ENCODE data around the gene TMEM151A.
"Not testable (repeated sequence)": the region's sequence is repeated elsewhere in the genome, so short reads cannot be mapped to it uniquely, and the experiment has no call there.

Gene TMEM151A

DNA sequence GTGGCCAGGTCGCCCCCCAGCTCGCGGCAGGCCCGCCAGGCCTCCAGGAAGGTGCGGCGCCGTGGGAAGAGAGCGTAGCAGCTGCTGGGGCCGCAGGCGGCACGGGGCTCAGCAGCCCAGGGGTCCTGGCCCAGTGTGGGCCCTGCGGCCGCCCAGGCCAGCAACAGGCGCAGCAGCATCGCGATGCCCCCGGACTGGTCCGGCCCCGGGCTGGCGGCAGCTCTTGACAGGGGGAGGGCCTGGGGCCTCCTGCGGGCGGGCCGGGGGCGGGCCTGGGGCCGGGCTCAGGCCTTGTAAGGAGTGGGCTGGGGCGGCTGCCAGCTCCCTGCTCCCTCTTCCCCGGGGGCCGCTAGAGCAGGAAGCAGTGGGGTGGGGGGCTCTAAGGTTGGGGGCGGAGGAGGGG lies 25.2 kb downstream of the TMEM151A start, which contains the start of gene CD248:
CD248 (minus strand) TSS at position 196 of the 403 bp plus-strand sequence; CDS start at position 179, 17 bp downstream.
- H3K4me3 ChIP-seq (ENCODE audit: low read length): peak within 1 kb of the TSS; percentile 50
- peaks cover 16% of the 10 kb centered on the region for H3K4me1 ChIP-seq (ENCODE audit: control insufficient read depth, insufficient read depth, low read length)
- H3K27me3 ChIP-seq (ENCODE audit: control insufficient read depth, insufficient read depth, low read length): no peaks in the 10 kb centered on the region
- peak within 1 kb of the TSS; percentile 94 for H3K27ac ChIP-seq (ENCODE audit: low read depth, low read length)
- no peaks in the 10 kb centered on the region for H3K36me3 ChIP-seq (ENCODE audit: control insufficient read depth, insufficient read depth, low read length)
- H3K9ac ChIP-seq (ENCODE audit: low read length): peak within 1 kb of the TSS; percentile 40

DNA sequence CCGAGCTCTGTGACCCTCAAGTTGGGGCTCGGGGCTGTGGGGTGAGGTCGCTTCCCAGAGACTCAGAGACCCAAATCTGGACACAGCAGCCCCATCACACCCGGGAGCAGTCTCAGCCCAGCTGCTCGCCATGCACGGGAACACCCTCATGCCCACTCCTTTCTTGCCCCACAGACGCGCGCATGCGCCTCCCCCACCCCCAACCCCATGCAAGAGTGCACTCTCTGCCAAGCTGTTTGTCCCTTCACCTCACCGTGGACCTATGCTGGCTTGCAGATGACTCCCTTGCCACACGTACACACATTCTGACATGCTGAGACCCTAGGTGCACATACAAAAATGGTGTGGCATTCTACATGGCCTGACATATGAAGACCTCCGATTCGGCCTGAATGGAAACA lies 25.6 kb downstream of the TMEM151A start:
- H3K9ac ChIP-seq (ENCODE audit: low read length): peak overlapping the region; percentile 40
- H3K4me3 ChIP-seq (ENCODE audit: low read length): peak overlapping the region; percentile 50
- peaks cover 16% of the 10 kb centered on the region for H3K4me1 ChIP-seq (ENCODE audit: control insufficient read depth, insufficient read depth, low read length)

DNA sequence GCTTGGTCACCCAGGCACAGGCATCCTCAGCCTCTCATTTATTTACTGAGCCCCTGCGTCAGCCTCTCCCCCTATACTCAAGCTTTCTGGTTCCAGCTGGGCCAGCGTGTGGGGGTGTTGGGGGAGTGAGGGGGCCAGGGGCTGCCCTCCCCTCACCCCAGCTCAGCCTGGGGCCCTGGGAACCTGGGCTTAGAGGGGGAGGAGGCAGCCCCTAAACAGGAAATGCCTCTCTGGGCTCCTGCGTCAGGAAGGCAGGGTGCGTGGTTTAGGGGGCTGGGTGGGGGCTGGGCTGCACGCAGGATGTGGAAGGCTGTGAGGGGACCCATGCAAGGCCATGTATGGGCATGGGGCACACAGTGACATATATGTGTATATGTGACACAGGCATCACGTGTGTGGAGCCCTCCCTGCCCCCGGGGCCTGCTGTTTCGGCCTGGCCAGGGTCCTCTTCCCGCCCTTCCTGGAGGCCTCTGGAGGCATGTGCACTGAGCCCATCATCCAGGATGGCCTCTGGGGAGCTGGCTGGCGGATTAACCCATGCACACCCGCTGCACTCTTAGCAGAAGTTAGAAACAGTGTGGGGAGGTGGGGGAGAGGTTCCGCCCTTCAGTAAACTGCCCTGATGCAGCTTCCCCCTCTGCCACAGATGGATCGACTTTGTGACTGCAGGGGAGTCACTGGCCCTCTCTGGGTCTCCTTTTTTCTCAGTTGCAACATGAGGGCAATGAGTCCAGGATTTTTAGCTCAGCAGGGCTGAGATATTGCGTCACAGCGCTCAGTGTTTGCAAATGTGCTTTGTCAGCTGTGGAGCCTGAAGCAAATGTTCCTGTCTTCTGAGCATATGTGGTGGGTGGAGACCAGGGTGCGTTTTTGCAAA lies 26.3 kb downstream of the TMEM151A start:
- H3K27ac ChIP-seq (ENCODE audit: low read depth, low read length): peak overlapping the region; percentile 94
- H3K27me3 ChIP-seq (ENCODE audit: control insufficient read depth, insufficient read depth, low read length): no peaks in the 10 kb centered on the region
- no peaks in the 10 kb centered on the region for H3K36me3 ChIP-seq (ENCODE audit: control insufficient read depth, insufficient read depth, low read length)
- H3K4me3 ChIP-seq (ENCODE audit: low read length): peak overlapping the region; percentile 50
- H3K9ac ChIP-seq (ENCODE audit: low read length): peak overlapping the region; percentile 40
- peaks cover 16% of the 10 kb centered on the region for H3K4me1 ChIP-seq (ENCODE audit: control insufficient read depth, insufficient read depth, low read length)

More for the DNA sequence above, 25.6 kb downstream of the TMEM151A start:
- H3K27ac ChIP-seq (ENCODE audit: low read depth, low read length): peak overlapping the region; percentile 94
- H3K27me3 ChIP-seq (ENCODE audit: control insufficient read depth, insufficient read depth, low read length): no peaks in the 10 kb centered on the region
- no peaks in the 10 kb centered on the region for H3K36me3 ChIP-seq (ENCODE audit: control insufficient read depth, insufficient read depth, low read length)

DNA sequence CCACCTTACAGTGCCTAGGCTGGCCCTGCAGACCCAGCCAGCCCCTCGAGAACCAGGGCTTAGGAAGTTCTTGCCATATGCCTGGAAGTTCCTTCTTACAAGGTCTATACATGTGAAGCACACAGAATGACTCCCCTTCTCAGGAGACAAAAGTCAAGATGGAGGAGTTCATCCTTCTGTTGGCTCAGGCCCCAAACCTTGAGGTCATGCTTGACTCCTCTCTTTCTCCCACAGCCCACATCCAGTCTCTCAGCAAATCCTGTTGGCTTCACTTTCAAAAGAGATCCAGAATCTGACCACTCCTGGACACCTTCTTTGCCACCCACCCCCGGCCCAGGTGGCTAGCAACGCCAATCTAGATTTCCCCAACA lies 26.9 kb downstream of the TMEM151A start:
- Histone ChIP-seq H3K27me3 (ENCODE audit: control insufficient read depth, insufficient read depth, low read length) (no peaks in the 10 kb centered on the region), H3K4me1 (ENCODE audit: control insufficient read depth, insufficient read depth, low read length) (peaks cover 16% of the 10 kb centered on the region), H3K9ac (ENCODE audit: low read length) (no peak overlapping the region), H3K27ac (ENCODE audit: low read depth, low read length) (no peak overlapping the region), H3K4me3 (ENCODE audit: low read length) (no peak overlapping the region), H3K36me3 (ENCODE audit: control insufficient read depth, insufficient read depth, low read length) (no peaks in the 10 kb centered on the region)

DNA sequence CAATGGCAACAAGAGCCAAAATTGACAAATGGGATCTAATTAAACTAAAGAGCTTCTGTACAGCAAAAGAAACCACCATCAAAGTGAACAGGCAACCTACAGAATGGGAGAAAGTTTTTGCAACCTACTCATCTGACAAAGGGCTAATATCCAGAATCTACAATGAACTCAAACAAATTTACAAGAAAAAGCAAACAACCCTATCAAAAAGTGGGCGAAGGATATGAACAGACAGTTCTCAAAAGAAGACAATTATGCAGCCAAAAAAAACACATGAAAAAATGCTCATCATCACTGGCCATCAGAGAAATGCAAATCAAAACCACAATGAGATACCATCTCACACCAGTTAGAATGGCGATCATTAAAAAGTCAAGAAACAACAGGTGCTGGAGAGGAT lies 28.6 kb downstream of the TMEM151A start:
- H3K27me3 ChIP-seq (ENCODE audit: control insufficient read depth, insufficient read depth, low read length); H3K9ac ChIP-seq (ENCODE audit: low read length); H3K36me3 ChIP-seq (ENCODE audit: control insufficient read depth, insufficient read depth, low read length); H3K27ac ChIP-seq (ENCODE audit: low read depth, low read length); H3K4me3 ChIP-seq (ENCODE audit: low read length): not testable (repeated sequence)
- H3K4me1 ChIP-seq (ENCODE audit: control insufficient read depth, insufficient read depth, low read length): peaks cover 16% of the 10 kb centered on the region

DNA sequence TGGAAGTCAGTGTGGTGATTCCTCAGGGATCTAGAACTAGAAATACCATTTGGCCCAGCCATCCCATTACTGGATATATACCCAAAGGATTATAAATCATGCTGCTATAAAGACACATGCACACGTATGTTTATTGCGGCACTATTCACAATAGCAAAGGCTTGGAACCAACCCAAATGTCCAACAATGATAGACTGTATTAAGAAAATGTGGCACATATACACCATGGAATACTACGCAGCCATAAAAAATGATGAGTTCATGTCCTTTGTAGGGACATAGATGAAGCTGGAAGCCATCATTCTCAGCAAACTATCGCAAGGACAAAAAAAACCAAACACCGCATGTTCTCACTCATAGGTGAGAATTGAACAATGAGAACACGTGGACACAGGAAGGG lies 29.1 kb downstream of the TMEM151A start:
- H3K4me1 ChIP-seq (ENCODE audit: control insufficient read depth, insufficient read depth, low read length): peaks cover 13% of the 10 kb centered on the region
- H3K27ac ChIP-seq (ENCODE audit: low read depth, low read length); H3K4me3 ChIP-seq (ENCODE audit: low read length); H3K9ac ChIP-seq (ENCODE audit: low read length); H3K27me3 ChIP-seq (ENCODE audit: control insufficient read depth, insufficient read depth, low read length); H3K36me3 ChIP-seq (ENCODE audit: control insufficient read depth, insufficient read depth, low read length): not testable (repeated sequence)

DNA sequence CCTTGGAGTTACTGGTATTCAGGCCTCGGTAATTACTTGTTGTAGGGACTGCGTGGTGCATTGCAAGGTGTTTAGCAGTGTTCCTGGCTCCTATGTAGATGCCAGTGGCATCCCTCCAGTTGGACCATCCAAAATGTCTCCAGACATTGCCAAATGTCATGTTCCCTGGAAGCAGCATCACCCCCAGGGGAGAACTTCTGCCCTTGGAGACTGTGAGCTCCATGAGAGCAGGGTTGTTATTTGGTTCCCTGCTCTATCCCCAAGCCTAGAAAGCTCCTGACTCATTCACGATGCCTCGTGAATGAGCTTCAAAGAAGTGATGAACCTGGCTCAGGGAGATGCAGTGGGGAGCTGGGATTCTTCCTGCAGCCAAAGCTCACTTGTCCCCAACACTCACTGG lies 29.9 kb downstream of the TMEM151A start:
- Histone ChIP-seq H3K4me3 (ENCODE audit: low read length) (no peak overlapping the region), H3K4me1 (ENCODE audit: control insufficient read depth, insufficient read depth, low read length) (peaks cover 9% of the 10 kb centered on the region), H3K27me3 (ENCODE audit: control insufficient read depth, insufficient read depth, low read length) (no peaks in the 10 kb centered on the region), H3K36me3 (ENCODE audit: control insufficient read depth, insufficient read depth, low read length) (no peaks in the 10 kb centered on the region), H3K27ac (ENCODE audit: low read depth, low read length) (no peak overlapping the region), H3K9ac (ENCODE audit: low read length) (no peak overlapping the region)

DNA sequence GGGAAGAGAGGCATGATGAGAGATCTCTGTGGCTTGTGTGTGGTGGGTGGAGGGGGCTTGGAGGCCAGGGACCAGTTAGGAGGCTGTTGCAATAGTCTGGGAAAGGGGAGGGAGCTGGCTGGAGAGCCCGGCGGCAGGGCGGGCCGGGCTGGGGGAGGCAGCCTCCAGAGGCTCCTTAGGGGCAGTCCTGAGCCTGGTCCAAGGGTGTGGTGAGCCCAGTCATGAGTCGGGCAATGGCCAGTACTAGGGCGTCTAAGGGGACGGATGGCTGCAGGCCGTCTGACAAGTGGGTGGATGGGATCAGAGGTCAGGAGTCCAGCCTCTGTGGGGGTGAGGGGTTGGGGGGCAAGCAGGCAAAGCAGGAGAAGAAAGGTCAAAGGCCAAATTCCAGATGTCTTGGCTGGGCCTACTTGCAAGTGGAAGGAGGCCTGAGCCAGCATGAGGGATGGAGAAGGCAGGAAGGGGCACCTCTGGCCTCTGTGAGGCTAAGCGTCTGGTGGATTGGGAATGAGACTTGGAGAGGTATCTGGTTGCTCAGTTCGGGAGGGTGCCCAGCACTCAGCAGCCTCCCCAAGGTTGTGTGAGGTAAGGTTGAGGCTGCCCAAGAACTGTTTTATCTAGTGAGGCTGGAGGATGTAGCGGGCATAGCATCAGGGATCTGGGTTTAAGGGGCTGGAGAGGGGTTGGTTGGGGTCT lies 31.2 kb downstream of the TMEM151A start:
- Histone ChIP-seq H3K4me3 (ENCODE audit: low read length) (no peak overlapping the region), H3K4me1 (ENCODE audit: control insufficient read depth, insufficient read depth, low read length) (peaks cover 10% of the 10 kb centered on the region), H3K27me3 (ENCODE audit: control insufficient read depth, insufficient read depth, low read length) (no peaks in the 10 kb centered on the region), H3K27ac (ENCODE audit: low read depth, low read length) (no peak overlapping the region), H3K36me3 (ENCODE audit: control insufficient read depth, insufficient read depth, low read length) (no peaks in the 10 kb centered on the region), H3K9ac (ENCODE audit: low read length) (no peak overlapping the region)

DNA sequence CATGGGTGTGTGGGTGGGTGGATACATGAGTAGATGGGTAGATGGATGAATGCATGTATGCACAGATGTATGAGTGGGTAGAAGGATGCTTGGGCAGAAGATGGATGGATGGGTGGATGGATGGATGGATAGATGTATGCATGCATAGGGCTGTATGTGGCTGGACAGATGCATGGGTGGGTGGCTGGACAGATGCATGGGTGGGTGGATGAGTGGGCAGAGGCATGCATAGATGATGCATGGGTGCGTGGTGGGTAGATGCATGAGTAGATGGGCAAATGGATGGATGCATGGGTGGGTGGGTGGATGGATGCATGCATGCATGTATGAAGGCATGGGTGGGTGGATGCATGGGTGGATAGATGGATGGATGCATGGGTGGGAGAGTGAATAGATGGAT lies 32.0 kb downstream of the TMEM151A start:
- no peak overlapping the region for H3K4me3 ChIP-seq (ENCODE audit: low read length)
- no peak overlapping the region for H3K27ac ChIP-seq (ENCODE audit: low read depth, low read length)
- peaks cover 6% of the 10 kb centered on the region for H3K4me1 ChIP-seq (ENCODE audit: control insufficient read depth, insufficient read depth, low read length)
- H3K9ac ChIP-seq (ENCODE audit: low read length): no peak overlapping the region
- no peaks in the 10 kb centered on the region for H3K36me3 ChIP-seq (ENCODE audit: control insufficient read depth, insufficient read depth, low read length)
- no peaks in the 10 kb centered on the region for H3K27me3 ChIP-seq (ENCODE audit: control insufficient read depth, insufficient read depth, low read length)

DNA sequence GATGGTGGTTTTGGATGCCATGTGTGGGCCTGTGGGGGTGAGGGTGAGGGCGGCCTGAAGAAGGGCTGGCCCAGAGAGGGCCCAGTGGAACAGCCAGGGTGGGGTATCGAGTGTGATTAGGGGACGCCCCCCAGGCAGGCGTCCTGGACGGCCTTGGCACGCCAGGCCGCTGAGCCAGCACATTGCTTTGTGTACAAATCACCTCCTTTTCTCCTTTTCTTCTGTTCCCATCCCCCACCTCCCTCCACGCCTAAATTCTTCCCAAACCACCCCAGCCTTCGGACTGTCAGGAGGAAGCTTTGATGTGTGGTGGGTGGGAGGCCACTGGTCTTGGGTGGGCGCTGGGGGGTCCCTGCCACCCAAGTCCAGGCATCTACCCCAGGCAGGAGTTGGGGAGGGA lies 33.0 kb downstream of the TMEM151A start:
- Histone ChIP-seq H3K9ac (ENCODE audit: low read length) (no peak overlapping the region), H3K4me1 (ENCODE audit: control insufficient read depth, insufficient read depth, low read length) (peaks cover 6% of the 10 kb centered on the region), H3K27ac (ENCODE audit: low read depth, low read length) (no peak overlapping the region), H3K36me3 (ENCODE audit: control insufficient read depth, insufficient read depth, low read length) (no peaks in the 10 kb centered on the region), H3K4me3 (ENCODE audit: low read length) (no peak overlapping the region), H3K27me3 (ENCODE audit: control insufficient read depth, insufficient read depth, low read length) (no peaks in the 10 kb centered on the region)

DNA sequence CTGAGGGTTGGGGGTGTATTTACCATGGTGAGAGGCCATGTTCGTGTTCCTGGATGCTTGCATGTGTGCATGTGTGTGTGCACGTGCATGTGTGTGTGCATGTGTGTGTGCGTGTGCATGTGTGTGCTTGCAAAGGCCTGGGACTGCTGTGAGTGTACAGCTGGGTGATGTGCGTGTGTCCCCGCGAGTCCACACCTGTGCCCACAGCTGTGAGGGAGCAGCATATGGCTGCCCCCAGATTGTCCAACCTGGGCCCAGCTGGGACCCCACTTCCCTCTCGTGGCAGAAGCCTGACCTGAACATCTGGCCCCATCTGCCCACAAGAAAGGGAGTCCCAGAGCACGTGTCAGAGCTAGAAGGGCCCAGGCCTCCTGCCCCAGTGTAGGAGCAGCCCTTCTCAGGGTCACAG lies 33.6 kb downstream of the TMEM151A start:
- Histone ChIP-seq H3K27ac (ENCODE audit: low read depth, low read length) (no peak overlapping the region), H3K27me3 (ENCODE audit: control insufficient read depth, insufficient read depth, low read length) (no peaks in the 10 kb centered on the region), H3K9ac (ENCODE audit: low read length) (no peak overlapping the region), H3K4me1 (ENCODE audit: control insufficient read depth, insufficient read depth, low read length) (peaks cover 6% of the 10 kb centered on the region), H3K36me3 (ENCODE audit: control insufficient read depth, insufficient read depth, low read length) (no peaks in the 10 kb centered on the region), H3K4me3 (ENCODE audit: low read length) (no peak overlapping the region)

DNA sequence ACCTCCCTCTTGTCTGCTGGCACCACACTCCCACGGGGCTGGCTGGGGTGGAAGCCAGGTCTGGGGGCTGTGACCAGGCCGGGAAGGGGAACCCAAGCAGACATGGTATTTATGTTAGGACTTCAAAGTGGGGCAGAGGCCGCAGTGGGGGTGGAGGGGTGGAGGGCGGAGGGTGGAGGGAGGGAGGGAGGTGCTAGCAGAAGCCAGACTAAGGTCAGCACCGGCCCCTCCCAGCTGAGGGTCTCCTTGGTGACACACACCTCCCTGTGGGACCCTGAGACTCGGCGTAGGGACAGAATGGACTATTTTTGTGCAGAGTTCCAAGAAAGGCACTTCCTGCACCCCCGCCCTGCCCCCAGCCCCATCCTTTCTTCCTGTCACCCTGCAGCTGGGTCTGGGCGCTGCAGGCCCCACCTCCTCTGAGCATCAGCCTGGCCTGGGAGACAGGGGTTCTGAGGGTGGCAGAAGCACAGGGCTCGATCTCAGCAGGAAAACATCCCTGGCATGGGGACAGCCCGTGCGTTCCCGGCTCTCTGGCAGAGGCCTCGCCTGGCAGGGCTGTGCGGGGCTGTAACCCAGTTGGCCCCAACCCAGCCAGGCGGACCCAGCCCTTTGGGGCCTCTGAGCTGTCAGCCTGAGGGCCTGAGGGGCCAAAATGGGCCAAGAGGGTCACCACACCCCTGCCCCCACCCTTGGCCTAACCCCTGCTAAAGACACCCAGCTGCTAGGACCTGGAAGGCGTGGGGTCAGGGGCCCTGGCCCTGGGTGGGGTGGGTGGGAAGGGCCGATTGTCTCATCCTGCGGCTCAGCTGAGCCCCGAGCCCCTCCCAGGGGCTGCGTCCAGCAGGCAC lies 34.8 kb downstream of the TMEM151A start:
- Histone ChIP-seq H3K36me3 (ENCODE audit: control insufficient read depth, insufficient read depth, low read length) (no peaks in the 10 kb centered on the region), H3K27me3 (ENCODE audit: control insufficient read depth, insufficient read depth, low read length) (no peaks in the 10 kb centered on the region), H3K9ac (ENCODE audit: low read length) (no peak overlapping the region), H3K27ac (ENCODE audit: low read depth, low read length) (peak overlapping the region; percentile 40), H3K4me1 (ENCODE audit: control insufficient read depth, insufficient read depth, low read length) (peaks cover 6% of the 10 kb centered on the region), H3K4me3 (ENCODE audit: low read length) (no peak overlapping the region)

Measured in rectal smooth muscle tissue (tissue), 1 donor.